Lower leg skin (tissue), 4 donors: ENCODE measurements around the gene DDO. TPM values are rescaled to one million over a fixed set of nuclear protein-coding genes. Genes with fewer than 3 reads are reported as not detected.

Experiments
- DNase-seq, 2 donors: peaks; one replicate each; pipeline ENCODE4 v3.0.0-alpha.2; 2019; ENCODE audit warnings: low spot score in 2 of 2
- H3K4me3 ChIP-seq: fragments of 200-600 bp; sonication (generic); 2 replicates; pipeline ENCODE4 v1.5.1; 2017; ENCODE audit warnings: mild to moderate bottlenecking, low read depth; ENCODE audit not compliant: poor library complexity, severe bottlenecking
- CTCF ChIP-seq, 3 donors: fragments of 450-650 bp; IDR thresholded peaks; one replicate each; pipeline ENCODE4 v1.5.1; 2016; ENCODE audit warnings: antibody characterized with exemption in 3 of 3, mild to moderate bottlenecking in 3 of 3, moderate library complexity in 2 of 3
- POLR2A ChIP-seq, 2 donors: fragments of 450-650 bp; IDR thresholded peaks; one replicate each; pipeline ENCODE4 v1.6.1; 2016 to 2017; ENCODE audit warnings: antibody characterized with exemption in 2 of 2, mild to moderate bottlenecking in 1 of 2, moderate library complexity in 1 of 2
- WGBS, 2 donors: methylation state at CpG; one replicate each; pipeline ENCODE4 v1.1.5; 2018; 5-methylcytosine and 5-hydroxymethylcytosine counted together
- intact Hi-C: fragments of 100-400 bp; cut with DNase I; formaldehyde crosslinking; loops from one replicate; pipeline ENCODE4 v1.15.0; 2023; ENCODE audit warnings: low total_unique reads
- total RNA-seq, 4 donors: library from RNA; depleted of rRNA; stranded (reverse); fragments of >200 nt; gene quantifications; one replicate each; pipeline ENCODE4 v1.1.0, GENCODE V29; 2016

The DDO gene
- total RNA-seq, 4 donors from 2014 or later: 0.17 to 1.2 (median 0.91) TPM; not detected in 1

GRCh38 chr6:110401585-110402176 is 13.7 kb downstream of the DDO start:
- no peak overlapping the region for H3K4me3 ChIP-seq
- WGBS, 2 donors: 87 to 88% methylated on average over 4 of the region's 4 CpGs
- TF ChIP-seq CTCF (IDR thresholded peaks at IDR 0.05): no peak
- no peak for TF ChIP-seq POLR2A (IDR thresholded peaks at IDR 0.05)
- intact Hi-C loops: no loop called here
- no peak for DNase-seq

GRCh38 chr6:110400208-110400607 is 15.2 kb downstream of the DDO start:
- intact Hi-C loops: no loop called here
- DNase-seq: no peak
- no peak overlapping the region for H3K4me3 ChIP-seq
- 76 to 90% methylated on average over 17 to 18 of the region's 18 CpGs for WGBS, 2 donors
- no peak for TF ChIP-seq CTCF (IDR thresholded peaks at IDR 0.05)
- TF ChIP-seq POLR2A (IDR thresholded peaks at IDR 0.05): no peak

GRCh38 chr6:110399219-110400071 is 15.9 kb downstream of the DDO start:
- no peak overlapping the region for H3K4me3 ChIP-seq
- TF ChIP-seq POLR2A (IDR thresholded peaks at IDR 0.05): no peak
- TF ChIP-seq CTCF (IDR thresholded peaks at IDR 0.05): no peak
- intact Hi-C loops: no loop called here
- WGBS, 2 donors: 48 to 60% methylated on average over 28 to 41 of the region's 43 CpGs
- DNase-seq: no peak

GRCh38 chr6:110398778-110399177 is 16.6 kb downstream of the DDO start:
- TF ChIP-seq CTCF (IDR thresholded peaks at IDR 0.05) (no peak), POLR2A (IDR thresholded peaks at IDR 0.05) (no peak)
- no peak overlapping the region for H3K4me3 ChIP-seq
- intact Hi-C loops: no loop called here
- 85 to 91% methylated on average over 4 of the region's 4 CpGs for WGBS, 2 donors
- DNase-seq: no peak

GRCh38 chr6:110395221-110395620 is 20.2 kb downstream of the DDO start:
- WGBS, 2 donors: 53 to 58% methylated on average over 4 of the region's 4 CpGs
- intact Hi-C loops: no loop called here
- no peak for DNase-seq
- no peak for TF ChIP-seq POLR2A (IDR thresholded peaks at IDR 0.05)
- TF ChIP-seq CTCF (IDR thresholded peaks at IDR 0.05): no peak
- no peak overlapping the region for H3K4me3 ChIP-seq
